Colonic mucosa (tissue), 4 donors: Measurements from ENCODE around the gene C2CD2L. TPM values are rescaled to one million over a fixed set of nuclear protein-coding genes. Genes with fewer than 3 reads are reported as not detected.

Experiments used
- DNase-seq: peaks from one replicate; pipeline ENCODE4 v3.0.0-alpha.2; 2020
- H3K27ac ChIP-seq: fragments of 200-600 bp; one replicate; pipeline ENCODE4 v1.8.0; 2021
- H3K27me3 ChIP-seq: fragments of 200-600 bp; one replicate; pipeline ENCODE4 v1.8.0; 2021
- H3K36me3 ChIP-seq: fragments of 200-600 bp; one replicate; pipeline ENCODE4 v1.8.0; 2021
- H3K4me1 ChIP-seq: fragments of 200-600 bp; one replicate; pipeline ENCODE4 v1.8.0; 2021; ENCODE audit warnings: mild to moderate bottlenecking
- H3K4me3 ChIP-seq: fragments of 200-600 bp; one replicate; pipeline ENCODE4 v1.8.0; 2021
- H3K9ac ChIP-seq, 2 donors: one replicate each; pipeline ENCODE4 v1.7.0; 2013; ENCODE audit warnings: control low read depth in 2 of 2, low read depth in 2 of 2, low read length in 2 of 2
- H3K9me3 ChIP-seq: fragments of 200-600 bp; one replicate; pipeline ENCODE4 v1.8.0; 2021
- intact Hi-C: fragments of 100-400 bp; cut with DNase I; formaldehyde crosslinking; loops from one replicate; pipeline ENCODE4 v1.14.1; 2022
- total RNA-seq, 2 donors: library from RNA; stranded (reverse); fragmentation: NEBNext Ultra II Directional in 1 of 2; extraction: Animal tissue kit (Norgen Biotek cat#: 25700) in 1 of 2; gene quantifications; one replicate each; pipeline ENCODE4 v1.2.1, GENCODE V29; 2021
- TF ChIP-seq, protein P1 (sequence below): fragments of 200-600 bp; IDR thresholded peaks from one replicate; pipeline ENCODE4 v1.8.0; 2022; ENCODE audit warnings: antibody characterized with exemption, mild to moderate bottlenecking
- donor health status: healthy.
- donor health status: DM: no; HTN: no; CAD: no.
- donor health status: DM: no; HTN: no; CAD: no.

C2CD2L gene
- total RNA-seq, 2 donors from 2014 or later = 20.6 to 27.9 TPM

DNA sequence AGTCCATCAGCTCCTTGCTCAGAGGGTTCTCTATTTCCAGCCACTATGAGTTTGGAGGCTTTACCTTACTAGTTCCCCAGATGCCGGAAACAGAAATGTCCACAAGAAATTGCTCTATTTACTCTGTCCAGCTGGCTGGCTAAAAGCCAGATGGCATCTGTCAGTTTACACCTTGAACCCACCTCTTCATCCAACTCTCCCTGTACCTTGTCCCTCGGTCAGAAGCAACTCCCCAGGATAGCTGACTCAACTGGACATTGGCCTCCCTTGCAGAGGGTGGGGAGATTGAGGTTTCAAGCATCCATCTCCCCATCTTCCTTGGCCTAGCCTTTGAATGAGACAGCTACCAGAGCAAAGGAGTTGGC lies 1.7 kb downstream of the C2CD2L start:
- Histone ChIP-seq H3K27me3 (no peaks in the 10 kb centered on the region), H3K9ac (peak overlapping the region in 1 of 2 donors; percentile 86), H3K36me3 (peaks cover 8% of the 10 kb centered on the region), H3K27ac (peak overlapping the region; percentile 65), H3K9me3 (no peaks in the 10 kb centered on the region), H3K4me3 (peak overlapping the region; percentile 86), H3K4me1 (no peaks in the 10 kb centered on the region)
- intact Hi-C loops = no loop called here
- TF ChIP-seq, protein P1, sequence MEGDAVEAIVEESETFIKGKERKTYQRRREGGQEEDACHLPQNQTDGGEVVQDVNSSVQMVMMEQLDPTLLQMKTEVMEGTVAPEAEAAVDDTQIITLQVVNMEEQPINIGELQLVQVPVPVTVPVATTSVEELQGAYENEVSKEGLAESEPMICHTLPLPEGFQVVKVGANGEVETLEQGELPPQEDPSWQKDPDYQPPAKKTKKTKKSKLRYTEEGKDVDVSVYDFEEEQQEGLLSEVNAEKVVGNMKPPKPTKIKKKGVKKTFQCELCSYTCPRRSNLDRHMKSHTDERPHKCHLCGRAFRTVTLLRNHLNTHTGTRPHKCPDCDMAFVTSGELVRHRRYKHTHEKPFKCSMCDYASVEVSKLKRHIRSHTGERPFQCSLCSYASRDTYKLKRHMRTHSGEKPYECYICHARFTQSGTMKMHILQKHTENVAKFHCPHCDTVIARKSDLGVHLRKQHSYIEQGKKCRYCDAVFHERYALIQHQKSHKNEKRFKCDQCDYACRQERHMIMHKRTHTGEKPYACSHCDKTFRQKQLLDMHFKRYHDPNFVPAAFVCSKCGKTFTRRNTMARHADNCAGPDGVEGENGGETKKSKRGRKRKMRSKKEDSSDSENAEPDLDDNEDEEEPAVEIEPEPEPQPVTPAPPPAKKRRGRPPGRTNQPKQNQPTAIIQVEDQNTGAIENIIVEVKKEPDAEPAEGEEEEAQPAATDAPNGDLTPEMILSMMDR = no peak
- DNase-seq = peak; percentile 45

DNA sequence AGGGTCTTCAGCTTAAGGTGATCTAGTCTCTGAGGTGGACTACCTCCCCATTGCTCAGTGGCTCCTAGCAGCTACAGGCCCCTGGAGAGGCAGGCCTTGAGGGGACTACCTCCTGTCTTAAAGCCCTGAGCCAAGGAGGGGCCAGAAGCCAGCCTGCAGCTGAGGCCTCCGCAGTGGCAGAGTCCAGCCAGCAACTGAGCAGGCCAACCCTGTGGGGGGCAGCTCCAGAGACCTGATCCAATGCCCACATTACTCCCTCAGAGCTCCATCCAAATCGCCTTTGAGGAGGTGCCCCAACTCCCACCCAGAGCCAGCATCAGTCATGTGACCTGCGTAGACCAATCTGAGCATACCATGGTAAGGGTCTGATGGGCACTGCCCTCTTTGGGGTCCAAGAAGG lies 2.7 kb downstream of the C2CD2L start:
- intact Hi-C loops = no loop called here

DNA sequence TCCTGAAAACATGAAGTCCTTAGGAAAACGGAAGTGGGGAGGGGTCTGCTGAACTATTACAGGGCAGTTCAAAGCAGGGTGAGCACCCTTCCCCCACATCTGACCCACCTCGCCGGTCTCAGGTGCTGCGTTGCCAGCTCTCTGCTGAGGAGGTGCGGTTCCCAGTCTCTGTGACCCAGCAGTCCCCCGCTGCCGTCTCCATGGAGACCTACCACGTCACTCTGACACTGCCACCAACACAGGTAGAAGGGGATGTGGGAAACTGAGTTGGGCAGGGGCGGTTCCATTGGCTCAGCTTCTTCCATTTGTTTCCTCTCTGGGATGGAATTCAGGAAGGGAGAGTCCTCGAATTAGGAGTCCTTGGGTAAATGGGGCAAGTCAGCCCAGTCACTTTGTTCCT lies 3.3 kb downstream of the C2CD2L start:
- TF ChIP-seq, protein P1 = no peak
- no peak overlapping the region for H3K4me3 ChIP-seq
- H3K27ac ChIP-seq = no peak overlapping the region
- H3K9me3 ChIP-seq = no peaks in the 10 kb centered on the region
- H3K27me3 ChIP-seq = no peaks in the 10 kb centered on the region
- H3K36me3 ChIP-seq = peaks cover 8% of the 10 kb centered on the region
- no peak overlapping the region for H3K9ac ChIP-seq
- H3K4me1 ChIP-seq = no peaks in the 10 kb centered on the region
- DNase-seq = no peak
- intact Hi-C loops = no loop called here

More for the DNA sequence above, 2.7 kb downstream of the C2CD2L start:
- Histone ChIP-seq H3K9me3 (no peaks in the 10 kb centered on the region), H3K36me3 (peaks cover 8% of the 10 kb centered on the region), H3K27ac (no peak overlapping the region), H3K27me3 (no peaks in the 10 kb centered on the region), H3K9ac (peak overlapping the region in 1 of 2 donors; percentile 30), H3K4me1 (no peaks in the 10 kb centered on the region), H3K4me3 (no peak overlapping the region)
- DNase-seq = no peak
- TF ChIP-seq, protein P1 = no peak

DNA sequence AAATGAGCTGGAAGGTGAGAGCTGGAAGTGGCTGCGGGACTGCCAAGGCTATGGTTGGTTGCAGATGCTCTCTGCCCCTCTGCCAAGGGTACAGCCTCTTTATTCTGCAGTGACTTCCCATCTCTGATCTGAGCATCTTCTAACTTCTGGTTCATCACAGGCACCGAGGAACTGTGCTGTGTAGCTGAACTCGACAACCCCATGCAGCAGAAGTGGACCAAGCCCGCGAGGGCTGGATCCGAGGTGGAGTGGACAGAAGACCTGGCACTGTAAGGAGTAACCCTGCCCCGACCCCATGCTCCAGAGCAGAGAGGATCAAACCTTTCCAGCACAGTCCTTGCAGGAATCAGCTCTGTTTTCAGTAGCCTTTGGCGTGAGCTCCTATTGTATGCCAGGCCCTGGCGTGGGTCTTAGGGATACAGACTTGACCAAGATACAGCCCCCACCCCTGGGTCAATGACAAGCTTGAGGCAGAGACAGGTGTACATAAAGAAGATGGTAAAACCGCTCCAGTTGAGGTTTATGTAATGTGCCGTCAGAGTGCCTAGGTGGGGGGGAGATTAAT lies 4.3 kb downstream of the C2CD2L start:
- no peak for DNase-seq
- intact Hi-C loops = no loop called here
- Histone ChIP-seq H3K9me3 (no peaks in the 10 kb centered on the region), H3K9ac (no peak overlapping the region), H3K27ac (no peak overlapping the region), H3K4me1 (no peaks in the 10 kb centered on the region), H3K36me3 (peaks cover 8% of the 10 kb centered on the region), H3K27me3 (no peaks in the 10 kb centered on the region), H3K4me3 (no peak overlapping the region)
- TF ChIP-seq, protein P1 = no peak

DNA sequence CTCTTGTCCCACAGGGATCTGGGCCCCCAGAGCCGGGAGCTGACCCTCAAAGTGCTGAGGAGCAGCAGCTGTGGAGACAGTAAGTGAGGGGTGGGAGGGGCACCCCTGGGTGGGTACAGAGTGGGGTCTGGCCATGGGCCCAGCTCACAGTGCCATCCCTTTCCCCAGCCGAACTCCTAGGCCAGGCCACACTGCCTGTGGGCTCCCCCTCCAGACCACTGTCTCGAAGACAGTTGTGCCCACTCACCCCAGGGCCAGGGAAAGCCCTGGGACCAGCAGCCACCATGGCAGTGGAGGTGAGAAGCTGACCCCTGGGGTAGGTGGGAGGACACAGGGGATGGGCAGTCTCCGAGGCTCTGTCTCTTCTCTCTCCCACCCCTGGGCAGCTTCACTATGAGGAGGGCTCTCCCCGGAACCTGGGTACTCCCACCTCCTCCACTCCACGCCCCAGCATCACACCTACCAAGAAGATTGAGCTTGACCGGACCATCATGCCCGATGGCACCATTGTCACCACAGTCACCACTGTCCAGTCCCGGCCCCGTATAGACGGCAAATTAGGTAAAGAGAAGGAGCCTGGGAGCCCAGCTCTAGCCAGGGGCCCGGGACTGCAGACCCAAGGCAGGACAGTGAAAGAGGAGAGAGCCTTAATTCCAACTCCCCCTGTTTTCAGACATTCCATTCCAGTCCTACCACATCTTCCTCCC lies 5.3 kb downstream of the C2CD2L start:
- Histone ChIP-seq H3K9ac (no peak overlapping the region), H3K36me3 (peaks cover 8% of the 10 kb centered on the region)
- no peak for DNase-seq

More for the DNA sequence above, 5.3 kb downstream of the C2CD2L start:
- no peaks in the 10 kb centered on the region for H3K4me1 ChIP-seq
- no peak overlapping the region for H3K4me3 ChIP-seq
- TF ChIP-seq, protein P1 = no peak
- no peaks in the 10 kb centered on the region for H3K27me3 ChIP-seq
- no peaks in the 10 kb centered on the region for H3K9me3 ChIP-seq
- intact Hi-C loops = no loop called here
- no peak overlapping the region for H3K27ac ChIP-seq
